Stomach (tissue), 4 donors: Measurements from ENCODE around the gene SCN9A.

Source experiments
- POLR2A ChIP-seq, 4 donors: fragments of 450-650 bp; IDR thresholded peaks; one replicate each; pipeline ENCODE4 v1.6.1; 2016; ENCODE audit warnings: antibody characterized with exemption in 4 of 4, control low read depth in 2 of 4, mild to moderate bottlenecking in 1 of 4, moderate library complexity in 1 of 4
- POLR2AphosphoS5 ChIP-seq, 3 donors: sonication (generic); formaldehyde crosslinking; IDR thresholded peaks; one replicate each; pipeline ENCODE4 v1.6.1; 2016; ENCODE audit warnings: antibody characterized with exemption in 3 of 3
- TF ChIP-seq, protein P1 (sequence below), 7 experiments: fragments of 450-650 bp in 4 of 7; fragments of 200-600 bp in 3 of 7; sonication (generic) in 3 of 7; IDR thresholded peaks; one replicate each; pipeline ENCODE4 v1.5.1; 2016 to 2019; ENCODE audit warnings: antibody characterized with exemption in 7 of 7, control low read depth in 2 of 7, mild to moderate bottlenecking in 1 of 7

DNA sequence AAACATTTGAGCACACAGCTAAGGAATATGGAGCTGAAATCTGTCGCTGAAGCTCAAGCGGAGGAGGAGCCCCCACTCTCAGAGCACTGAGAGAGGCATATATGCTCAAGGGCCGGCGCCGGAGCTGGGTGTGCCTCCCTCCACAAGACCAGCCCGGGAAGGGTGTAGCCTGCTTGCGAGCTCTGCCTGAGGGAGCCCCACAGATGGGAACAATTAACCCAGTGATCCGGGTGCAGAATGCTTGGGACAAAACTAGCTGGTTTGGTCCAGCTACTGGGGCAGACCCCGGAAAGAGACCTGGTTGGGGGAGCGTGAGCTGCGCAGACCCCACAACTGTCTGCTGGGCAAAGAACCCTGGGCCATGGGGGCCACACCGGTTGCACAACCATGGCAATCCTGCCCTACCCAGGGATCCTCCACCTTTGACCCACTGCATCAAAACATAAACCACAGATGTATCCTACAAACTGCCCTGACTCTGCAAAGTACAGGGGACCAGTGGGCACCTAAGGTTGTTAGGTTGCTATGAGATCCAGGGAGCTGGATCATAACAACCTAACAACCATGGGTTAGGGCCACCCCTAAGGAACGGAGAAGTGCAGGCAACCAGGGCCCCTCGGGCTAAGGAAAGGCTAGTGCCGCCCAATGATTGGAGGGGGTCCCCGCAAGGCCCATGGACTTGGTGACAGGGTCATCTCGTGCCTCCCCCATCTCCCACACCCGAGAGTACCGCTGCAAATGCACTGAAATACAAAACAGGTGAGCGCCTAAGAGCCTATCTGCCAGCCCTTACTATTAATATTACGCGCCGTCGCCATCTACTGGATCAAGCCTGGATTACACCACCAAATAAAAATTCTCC lies 194.6 kb downstream of the SCN9A start:
- TF ChIP-seq POLR2A (IDR thresholded peaks at IDR 0.05) (no peak), POLR2AphosphoS5 (IDR thresholded peaks at IDR 0.05) (no peak)
- TF ChIP-seq, protein P1, sequence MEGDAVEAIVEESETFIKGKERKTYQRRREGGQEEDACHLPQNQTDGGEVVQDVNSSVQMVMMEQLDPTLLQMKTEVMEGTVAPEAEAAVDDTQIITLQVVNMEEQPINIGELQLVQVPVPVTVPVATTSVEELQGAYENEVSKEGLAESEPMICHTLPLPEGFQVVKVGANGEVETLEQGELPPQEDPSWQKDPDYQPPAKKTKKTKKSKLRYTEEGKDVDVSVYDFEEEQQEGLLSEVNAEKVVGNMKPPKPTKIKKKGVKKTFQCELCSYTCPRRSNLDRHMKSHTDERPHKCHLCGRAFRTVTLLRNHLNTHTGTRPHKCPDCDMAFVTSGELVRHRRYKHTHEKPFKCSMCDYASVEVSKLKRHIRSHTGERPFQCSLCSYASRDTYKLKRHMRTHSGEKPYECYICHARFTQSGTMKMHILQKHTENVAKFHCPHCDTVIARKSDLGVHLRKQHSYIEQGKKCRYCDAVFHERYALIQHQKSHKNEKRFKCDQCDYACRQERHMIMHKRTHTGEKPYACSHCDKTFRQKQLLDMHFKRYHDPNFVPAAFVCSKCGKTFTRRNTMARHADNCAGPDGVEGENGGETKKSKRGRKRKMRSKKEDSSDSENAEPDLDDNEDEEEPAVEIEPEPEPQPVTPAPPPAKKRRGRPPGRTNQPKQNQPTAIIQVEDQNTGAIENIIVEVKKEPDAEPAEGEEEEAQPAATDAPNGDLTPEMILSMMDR (IDR thresholded peaks at IDR 0.05), result peak in 4 of 7 experiments; percentile 21 to 41 (median 37)
